Stimulated activated CD4-positive, alpha-beta T cell treated with anti-CD3 and anti-CD28 coated beads, Interleukin-15, amount 100 ng/mL, for 1 hour (primary cell): ENCODE measurements around the gene KMT2E.

Experiments
- DNase-seq, 2 donors: peaks; one replicate each; pipeline ENCODE4 v3.0.0-alpha.2; 2020; ENCODE audit warnings: low read depth in 1 of 2, low spot score in 1 of 2

Gene KMT2E

DNA sequence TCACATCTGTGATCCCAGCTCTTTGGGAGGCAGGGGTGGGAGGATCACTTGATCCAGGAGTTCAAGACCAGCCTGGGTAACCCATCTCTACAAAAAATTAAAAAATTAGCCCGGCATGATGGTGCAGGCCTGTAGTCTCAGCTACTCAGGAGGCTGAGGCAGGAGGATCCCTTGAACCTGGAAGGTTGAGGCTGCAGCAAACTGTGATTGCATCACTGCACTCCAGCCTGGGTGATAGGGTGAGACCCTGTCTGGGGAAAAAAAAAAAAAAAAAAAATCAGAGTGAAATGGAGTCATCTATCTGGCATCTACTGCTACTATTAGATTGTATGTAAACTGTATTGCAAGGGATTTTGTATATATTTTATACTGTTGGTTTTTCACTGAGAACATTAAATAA is 59.1 kb downstream of the KMT2E start:
- no peak for DNase-seq

- DNase-seq, result no peak
Measured at GRCh38 chr7:105079348-105079747, 65.3 kb downstream of the KMT2E start.

DNA sequence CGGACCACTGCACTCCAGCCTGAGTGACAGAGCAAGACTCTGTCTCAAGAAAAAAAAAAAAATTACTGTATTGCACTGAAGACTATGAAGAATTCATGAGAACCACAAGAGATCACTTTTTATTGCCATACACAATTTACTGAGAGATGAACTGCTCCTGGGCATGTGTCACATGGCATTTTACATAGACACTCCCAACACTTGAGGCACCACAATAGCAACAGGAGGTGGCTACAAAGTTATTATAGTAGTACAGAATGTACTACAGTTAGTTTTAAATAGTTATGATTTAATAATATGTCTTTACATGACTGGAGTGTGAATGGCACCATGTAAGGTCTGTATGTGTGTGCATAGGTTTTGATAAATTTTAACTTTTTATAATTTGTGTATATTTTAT is 70.6 kb downstream of the KMT2E start:
- DNase-seq, result no peak

GRCh38 chr7:105086850-105087249 is 72.8 kb downstream of the KMT2E start:
- no peak for DNase-seq

- no peak for DNase-seq
Measured at GRCh38 chr7:105087981-105088380, 74.0 kb downstream of the KMT2E start.

DNA sequence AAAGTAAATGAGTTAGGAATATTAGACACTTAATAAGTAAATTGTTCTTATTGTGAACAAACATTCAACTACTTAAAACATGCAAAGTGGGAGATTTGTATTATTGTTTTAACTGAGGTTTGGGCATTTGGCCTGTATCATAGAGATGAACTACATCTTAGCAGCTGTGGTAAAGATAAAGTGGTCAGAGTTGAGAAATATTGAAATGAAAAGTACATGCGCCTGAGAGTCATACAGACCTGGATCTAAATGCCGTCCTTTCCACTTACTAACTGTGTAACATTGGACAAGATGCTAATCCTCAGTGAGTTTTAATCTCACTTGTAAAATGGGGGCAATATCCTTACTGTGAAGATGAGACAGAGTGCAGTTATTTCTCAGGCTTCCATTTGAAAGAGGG is 74.5 kb downstream of the KMT2E start:
- DNase-seq, result no peak

DNA sequence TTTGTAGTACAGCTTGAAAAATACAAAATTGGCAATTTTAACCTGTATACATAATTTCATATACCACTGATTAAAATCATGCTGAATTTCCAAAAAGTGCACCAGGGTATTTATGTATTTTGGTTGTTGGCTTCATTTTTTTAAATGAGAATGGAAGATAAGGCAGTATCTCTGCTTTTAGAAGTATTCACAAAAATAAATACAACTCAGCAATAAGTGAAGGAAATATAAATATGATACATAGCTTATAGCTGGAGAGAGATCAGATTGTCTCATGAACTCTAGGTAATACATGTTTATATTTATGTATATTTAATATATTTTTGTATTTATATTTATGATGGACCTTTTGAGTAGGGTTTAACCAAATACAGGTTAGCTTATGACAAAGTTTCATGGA is 81.0 kb downstream of the KMT2E start:
- no peak for DNase-seq

- no peak for DNase-seq
Measured at GRCh38 chr7:105096306-105096705, 82.3 kb downstream of the KMT2E start.

DNA sequence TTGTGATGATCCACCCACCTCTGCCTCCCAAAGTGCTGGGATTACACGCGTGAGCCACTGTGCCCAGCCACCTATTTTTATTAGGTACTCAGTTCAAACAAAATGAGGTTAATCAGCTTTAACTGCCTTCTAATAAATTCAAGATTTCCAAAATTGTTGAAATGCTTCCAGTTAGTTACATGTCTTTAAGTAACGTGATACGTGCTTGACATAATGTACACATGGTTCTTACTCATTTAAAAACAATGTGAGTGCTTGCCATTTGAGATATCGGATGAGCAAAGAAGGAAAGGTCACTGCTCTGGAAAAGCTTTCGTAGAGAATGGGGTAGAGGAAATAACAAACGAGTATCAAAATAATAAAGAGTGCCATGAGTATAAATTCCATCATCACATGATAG is 83.6 kb downstream of the KMT2E start:
- no peak for DNase-seq

DNA sequence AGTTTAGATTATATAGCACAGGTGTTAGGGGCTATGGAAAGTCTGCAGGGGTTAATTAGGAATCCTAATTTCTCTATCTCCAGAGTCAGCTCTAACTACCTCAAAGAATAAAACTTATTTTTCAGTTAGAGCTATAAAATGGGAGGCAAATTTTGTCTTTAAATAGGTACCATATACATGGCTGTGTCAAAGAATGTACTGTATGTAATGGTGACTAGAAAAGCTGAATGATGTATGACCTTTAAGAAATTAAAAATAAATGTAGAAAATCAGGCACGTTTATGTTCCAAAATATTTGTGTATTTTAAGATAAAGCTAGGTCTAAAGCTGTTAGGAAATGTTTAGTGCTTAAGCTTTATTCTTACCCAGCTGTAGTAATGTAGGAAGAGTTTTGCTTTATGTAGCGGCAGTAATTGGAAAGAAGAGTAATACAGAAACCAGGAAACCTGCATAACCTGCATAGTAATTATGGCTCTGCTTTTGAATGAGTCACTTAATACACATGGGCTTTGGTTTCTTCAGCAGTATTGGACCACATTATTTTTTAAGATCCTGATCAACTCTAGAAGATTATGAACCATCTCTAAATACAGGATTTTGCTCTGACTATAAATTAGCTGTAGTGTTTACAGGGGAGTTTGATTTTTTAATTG is 85.0 kb downstream of the KMT2E start:
- DNase-seq, result no peak

DNA sequence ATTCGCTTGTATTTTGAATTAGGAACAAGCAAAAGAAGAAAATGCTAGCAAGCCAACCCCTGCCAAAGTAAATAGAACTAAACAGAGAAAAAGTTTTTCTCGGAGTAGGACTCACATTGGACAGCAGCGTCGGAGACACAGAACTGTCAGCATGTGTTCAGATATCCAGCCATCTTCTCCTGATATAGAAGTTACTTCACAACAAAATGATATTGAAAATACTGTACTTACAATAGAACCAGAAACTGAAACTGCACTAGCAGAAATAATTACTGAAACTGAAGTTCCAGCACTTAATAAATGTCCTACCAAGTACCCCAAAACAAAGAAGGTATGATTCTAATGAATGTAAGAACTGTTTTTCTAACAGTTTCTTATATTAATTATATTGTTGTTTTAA is 87.9 kb downstream of the KMT2E start:
- no peak for DNase-seq

DNA sequence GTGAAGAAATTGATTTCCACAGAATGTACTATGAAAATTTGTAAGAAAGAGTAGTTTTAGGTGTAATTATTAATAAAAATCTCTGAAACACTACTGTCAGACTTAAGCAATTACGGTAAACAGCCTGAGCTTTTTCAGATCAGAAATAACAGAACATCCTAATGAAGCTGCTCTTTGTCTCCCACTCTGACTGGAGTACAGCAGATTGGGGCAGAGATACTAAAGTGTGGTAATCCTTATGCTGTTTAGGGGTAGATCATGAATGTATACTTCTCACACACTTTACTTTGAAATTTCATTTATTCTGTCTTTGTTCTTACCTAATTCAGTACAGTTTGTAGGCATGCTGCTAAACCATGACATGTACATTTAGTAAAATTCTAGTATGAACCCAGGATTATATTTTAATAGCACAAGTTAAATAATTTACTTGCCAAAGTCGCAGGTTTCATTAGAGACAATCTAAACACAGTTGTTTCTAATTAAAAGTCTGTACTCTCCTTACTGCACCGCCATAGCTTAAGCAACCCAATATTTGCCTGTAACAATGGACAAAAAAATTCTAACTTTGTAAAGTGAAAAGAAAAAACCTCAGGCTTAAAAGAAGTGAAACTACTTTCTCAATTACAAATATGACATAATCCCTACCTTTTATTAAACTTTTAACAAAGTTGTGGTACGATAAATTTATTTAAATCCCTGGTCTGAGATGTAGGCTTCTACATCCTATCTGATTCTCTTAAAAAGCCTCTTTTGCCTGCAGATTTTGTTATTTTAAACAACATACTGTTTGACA is 88.8 kb downstream of the KMT2E start:
- no peak for DNase-seq

- DNase-seq, result no peak
Measured at GRCh38 chr7:105105579-105105978, 91.6 kb downstream of the KMT2E start.

- DNase-seq, result no peak
Measured at GRCh38 chr7:105106473-105106872, 92.5 kb downstream of the KMT2E start.

DNA sequence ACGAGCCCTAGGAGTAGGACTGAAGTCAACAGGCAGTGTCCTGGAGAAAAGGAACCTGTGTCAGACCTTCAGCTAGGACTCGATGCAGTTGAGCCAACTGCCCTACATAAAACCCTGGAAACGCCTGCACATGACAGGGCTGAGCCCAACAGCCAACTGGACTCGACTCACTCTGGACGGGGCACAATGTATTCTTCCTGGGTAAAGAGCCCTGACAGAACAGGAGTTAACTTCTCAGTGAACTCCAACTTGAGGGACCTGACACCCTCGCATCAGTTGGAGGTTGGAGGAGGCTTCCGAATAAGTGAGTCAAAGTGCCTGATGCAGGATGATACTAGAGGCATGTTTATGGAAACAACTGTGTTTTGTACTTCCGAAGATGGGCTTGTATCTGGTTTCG is 93.5 kb downstream of the KMT2E start:
- no peak for DNase-seq

DNA sequence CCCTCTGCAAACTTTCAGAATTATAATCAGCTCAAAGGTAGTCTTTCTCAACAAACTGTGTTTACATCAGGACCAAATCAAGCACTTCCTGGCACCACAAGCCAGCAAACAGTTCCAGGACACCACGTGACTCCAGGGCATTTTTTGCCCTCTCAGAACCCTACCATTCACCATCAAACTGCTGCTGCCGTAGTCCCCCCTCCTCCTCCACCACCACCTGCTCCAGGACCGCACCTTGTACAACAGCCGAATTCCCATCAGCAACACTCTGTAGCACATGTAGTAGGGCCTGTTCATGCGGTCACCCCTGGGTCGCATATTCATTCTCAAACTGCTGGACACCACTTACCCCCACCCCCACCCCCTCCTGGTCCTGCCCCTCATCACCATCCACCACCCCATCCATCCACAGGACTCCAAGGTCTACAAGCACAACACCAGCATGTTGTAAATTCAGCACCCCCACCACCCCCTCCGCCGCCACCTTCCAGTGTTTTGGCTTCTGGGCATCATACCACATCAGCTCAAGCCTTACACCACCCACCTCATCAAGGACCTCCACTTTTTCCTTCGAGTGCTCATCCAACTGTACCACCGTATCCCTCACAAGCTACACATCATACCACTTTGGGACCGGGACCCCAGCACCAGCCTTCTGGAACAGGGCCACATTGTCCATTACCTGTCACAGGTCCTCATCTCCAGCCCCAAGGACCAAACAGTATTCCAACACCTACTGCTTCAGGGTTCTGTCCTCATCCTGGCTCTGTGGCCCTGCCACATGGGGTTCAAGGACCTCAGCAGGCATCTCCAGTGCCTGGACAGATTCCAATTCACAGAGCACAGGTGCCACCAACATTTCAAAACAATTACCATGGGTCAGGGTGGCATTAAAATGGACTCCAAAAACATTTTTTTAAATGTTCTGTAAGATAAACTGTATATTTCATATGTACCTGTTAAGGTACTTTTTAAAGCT is 98.7 kb downstream of the KMT2E start:
- no peak for DNase-seq

DNA sequence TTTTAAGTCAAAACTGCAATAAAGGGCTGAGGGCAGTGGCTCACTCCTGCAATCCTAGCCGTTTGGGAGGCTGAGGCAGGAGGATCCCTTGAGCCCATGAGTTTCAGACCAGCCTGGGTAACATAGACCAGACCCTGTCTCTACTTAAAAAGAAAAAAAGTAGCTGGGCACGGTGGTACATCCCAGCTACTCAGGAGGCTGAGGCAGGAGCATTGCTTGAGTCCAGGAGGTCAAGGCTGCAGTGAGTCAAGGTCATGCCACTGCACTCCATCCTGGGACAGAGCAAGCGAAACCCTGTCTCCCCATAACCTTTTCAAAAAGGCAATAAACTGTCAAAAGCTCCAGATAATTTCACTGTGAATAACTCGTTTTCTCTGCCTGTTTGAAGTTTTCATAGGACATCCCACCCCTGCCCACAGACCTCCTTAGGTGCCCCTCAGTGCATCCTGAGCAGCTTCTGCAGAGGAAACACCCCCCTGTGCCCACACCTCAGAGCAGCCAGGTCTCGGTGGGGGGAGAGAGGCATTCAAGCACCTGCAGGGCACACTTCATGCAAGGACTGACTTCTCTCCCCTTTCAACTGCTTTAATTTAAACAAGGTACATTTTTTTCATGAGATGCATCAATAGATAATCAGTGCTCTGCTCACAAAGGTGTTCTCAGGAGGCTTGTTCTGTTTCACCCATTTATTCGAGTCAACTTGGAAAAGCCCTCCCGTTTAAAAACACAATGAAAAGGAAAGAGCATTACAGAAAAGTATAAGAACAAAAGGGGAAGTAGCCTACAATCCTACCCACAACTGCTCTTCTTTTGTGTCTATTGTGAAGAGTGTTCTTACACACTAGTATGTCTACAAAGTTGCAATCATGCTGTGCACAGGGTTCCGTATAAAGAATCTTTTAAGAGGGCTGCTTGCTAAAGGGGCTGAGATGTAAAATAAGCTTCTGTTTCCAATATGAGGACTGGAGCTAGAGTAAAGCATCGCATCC is 104.9 kb downstream of the KMT2E start:
- DNase-seq, result no peak

DNA sequence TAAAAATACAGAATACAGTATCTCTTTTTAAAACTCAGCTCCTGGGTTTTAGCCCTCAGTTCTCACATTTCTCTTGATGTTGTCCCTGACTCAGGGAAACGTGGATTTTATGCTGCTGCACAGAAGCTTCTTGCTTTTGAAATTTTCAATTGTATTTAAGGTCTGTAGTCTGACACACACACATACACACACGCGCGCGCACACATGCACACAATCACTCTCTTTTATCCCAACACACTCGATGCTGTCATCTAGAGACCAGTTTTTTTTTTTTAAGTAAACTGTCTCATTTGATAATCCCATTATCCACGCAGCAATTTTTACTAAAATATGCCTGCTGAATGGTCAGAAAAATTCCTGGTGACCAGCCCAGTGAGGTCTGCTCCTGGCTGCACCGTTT is 108.6 kb downstream of the KMT2E start:
- DNase-seq, result no peak

DNA sequence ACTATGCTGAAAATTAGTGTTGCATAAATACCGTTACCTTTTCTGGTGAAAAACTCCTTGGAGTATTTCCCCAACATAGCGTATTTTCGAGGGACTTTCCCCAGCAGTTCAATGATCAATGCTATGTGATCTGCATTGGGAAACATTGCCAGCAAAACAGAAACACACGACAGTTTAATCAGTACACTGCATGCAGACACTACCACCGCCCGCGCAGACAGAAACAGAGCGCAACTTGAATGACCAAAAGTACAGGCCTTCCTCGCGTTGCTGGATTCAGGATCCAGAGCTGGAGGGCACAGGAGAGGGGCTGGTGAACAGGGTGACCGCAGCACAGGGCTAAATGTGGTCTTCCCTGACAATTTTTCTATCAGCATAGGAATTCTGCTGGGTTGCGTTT is 111.7 kb downstream of the KMT2E start:
- DNase-seq, result no peak

DNA sequence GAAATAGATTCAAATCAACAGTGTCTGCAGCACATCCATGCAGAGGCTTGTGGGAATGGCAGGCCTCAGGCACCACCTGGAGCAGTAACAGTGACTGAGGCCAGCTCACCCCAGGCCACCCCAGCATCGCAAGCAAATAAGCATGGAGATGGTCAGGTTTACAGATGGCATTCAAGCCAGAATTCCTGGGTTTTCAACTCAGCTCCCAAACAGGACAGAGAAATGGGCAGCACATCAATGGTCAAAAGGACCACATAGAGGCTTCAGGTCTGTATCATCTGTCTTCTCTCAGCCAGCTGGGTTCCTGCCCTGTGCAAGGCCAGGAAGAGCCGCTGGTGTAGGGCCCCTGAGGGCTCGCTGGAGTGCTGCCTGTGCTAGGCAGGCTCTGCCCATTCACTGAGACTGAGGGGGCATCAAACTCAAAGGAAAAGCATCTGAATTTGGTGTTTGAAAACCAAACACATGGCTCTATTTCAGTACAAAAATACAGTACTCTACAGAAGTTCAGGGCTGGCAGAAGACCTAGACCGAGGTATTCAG is 112.5 kb downstream of the KMT2E start:
- no peak for DNase-seq
